A549 (cell line): ENCODE data around the gene EML4. TPM values are rescaled to one million over a fixed set of nuclear protein-coding genes. Genes with fewer than 3 reads are reported as not detected.

Experiments
- ATAC-seq, 2 experiments: fragments of 200-7000 bp in 1 of 2; fragments of >200 bp in 1 of 2; cut with Nextera tagmentation in 1 of 2; cut with Tn5 transposase in 1 of 2; 3 replicates each; pipeline versions ENCODE4 v1.8.0 to v1.9.1; 2018 to 2020; ENCODE audit warnings: mild to moderate bottlenecking in 1 of 2, moderate library complexity in 1 of 2
- CTCF ChIA-PET: fragments of 300-600 bp; sonication (Branson Sonifier 250); formaldehyde crosslinking; extraction: SDS; loops from one replicate; lab custom pipeline; 2021; ENCODE audit warnings: antibody characterized with exemption, inconsistent platforms; lab: Yijun Ruan, JAX
- POLR2A ChIA-PET: fragments of 350-600 bp; formaldehyde crosslinking; extraction: SDS; loops from one replicate; lab custom pipeline; 2021; ENCODE audit warnings: antibody characterized with exemption, inconsistent platforms; lab: Yijun Ruan, JAX
- DNase-seq, 2 experiments: peaks; one replicate each; pipeline versions ENCODE4 v3.0.0 to v3.0.0-alpha.2; 2011 to 2016; ENCODE audit warnings: low read depth in 1 of 2, low spot score in 1 of 2
- FAIRE-seq: peaks from 2 replicates; lab custom pipeline; 2011; peaks lifted over from hg19 to GRCh38; lab: Jason Lieb, UNC
- H3K27ac ChIP-seq, 2 experiments: fragments of >200 bp; sonication (Bioruptor Twin); formaldehyde crosslinking; 3 replicates each; pipeline ENCODE4 v1.5.1; 2016 to 2017
- H3K4me1 ChIP-seq: fragments of >200 bp; sonication (Bioruptor Twin); formaldehyde crosslinking; 3 replicates; pipeline ENCODE4 v1.6.1; 2016
- H3K4me2 ChIP-seq: fragments of >200 bp; sonication (Bioruptor Twin); formaldehyde crosslinking; 3 replicates; pipeline ENCODE4 v1.6.1; 2016
- H3K4me3 ChIP-seq: fragments of >200 bp; sonication (Bioruptor Twin); formaldehyde crosslinking; 3 replicates; pipeline ENCODE4 v1.5.1; 2016
- H3K9me3 ChIP-seq: fragments of >200 bp; sonication (Bioruptor Twin); formaldehyde crosslinking; 3 replicates; pipeline ENCODE4 v1.6.1; 2016
- BHLHE40 ChIP-seq: IDR thresholded peaks from 2 replicates; pipeline ENCODE4 v1.6.1; 2012; ENCODE audit warnings: low read depth, low read length, inconsistent platforms
- CBX8 ChIP-seq: fragments of 200-600 bp; sonication (generic); IDR thresholded peaks from 2 replicates; pipeline ENCODE4 v1.6.1; 2016
- EHMT2 ChIP-seq: fragments of 200-600 bp; sonication (generic); IDR thresholded peaks from 2 replicates; pipeline ENCODE4 v1.6.1; 2016; ENCODE audit warnings: antibody characterized with exemption, low read depth, mild to moderate bottlenecking, moderate library complexity
- EP300 ChIP-seq, 2 experiments: fragments of >200 bp; sonication (Bioruptor Twin); formaldehyde crosslinking; IDR thresholded peaks; 2 replicates in 1 of 2; 3 replicates in 1 of 2; pipeline ENCODE4 v1.6.1; 2016 to 2017
- FOSL2 ChIP-seq, 2 experiments: fragments of 450-650 bp in 1 of 2; fragments of >200 bp in 1 of 2; sonication (Bioruptor Twin) in 1 of 2; formaldehyde crosslinking; IDR thresholded peaks; 2 replicates each; pipeline versions ENCODE4 v1.5.0 to v1.6.1; 2016 to 2020; ENCODE audit warnings: mild to moderate bottlenecking in 1 of 2, moderate library complexity in 1 of 2
- GATA3 ChIP-seq: IDR thresholded peaks from 2 replicates; pipeline ENCODE4 v1.6.1; 2012; ENCODE audit warnings: borderline replicate concordance
- HEYL ChIP-seq: fragments of 250-450 bp; sonication (Bioruptor Pico); IDR thresholded peaks from 2 replicates; pipeline ENCODE4 v1.8.0; 2021; ENCODE audit warnings: mild to moderate bottlenecking, moderate library complexity
- KDM5A ChIP-seq: fragments of 200-600 bp; sonication (generic); IDR thresholded peaks from 2 replicates; pipeline ENCODE4 v1.6.1; 2016; ENCODE audit warnings: antibody characterized with exemption, mild to moderate bottlenecking
- MAFK ChIP-seq: fragments of 450-650 bp; IDR thresholded peaks from 2 replicates; pipeline ENCODE4 v1.6.1; 2014; ENCODE audit not compliant: partially characterized antibody
- NPAS2 ChIP-seq: fragments of 250-450 bp; sonication (Bioruptor Pico); IDR thresholded peaks from 2 replicates; pipeline ENCODE4 v1.8.0; 2022; ENCODE audit warnings: mild to moderate bottlenecking, moderate library complexity, borderline replicate concordance
- NR3C1 ChIP-seq: fragments of >200 bp; sonication (Bioruptor Twin); formaldehyde crosslinking; IDR thresholded peaks from 3 replicates; pipeline ENCODE4 v1.6.1; 2017
- PHF8 ChIP-seq: fragments of 200-600 bp; sonication (generic); IDR thresholded peaks from 2 replicates; pipeline ENCODE4 v1.6.1; 2016; ENCODE audit warnings: low read depth, mild to moderate bottlenecking, antibody characterized with exemption, moderate library complexity, borderline replicate concordance
- POLR2A ChIP-seq: IDR thresholded peaks from 2 replicates; pipeline ENCODE4 v1.6.1; 2012; ENCODE audit warnings: mild to moderate bottlenecking, low read length
- POLR2AphosphoS2 ChIP-seq: conservative IDR thresholded peaks from 2 replicates; pipeline ENCODE4 v1.6.1; 2012; ENCODE audit warnings: low read length, improper control_type of control experiment, inconsistent platforms
- RARB ChIP-seq: fragments of 250-450 bp; sonication (Bioruptor Pico); IDR thresholded peaks from 2 replicates; pipeline ENCODE4 v1.8.0; 2021; ENCODE audit warnings: mild to moderate bottlenecking, moderate library complexity
- RCOR1 ChIP-seq: fragments of 150-350 bp; IDR thresholded peaks from 2 replicates; pipeline ENCODE4 v1.6.1; 2014; ENCODE audit warnings: antibody characterized with exemption, low read length, low read depth
- RNF2 ChIP-seq: fragments of 200-600 bp; sonication (generic); IDR thresholded peaks from 2 replicates; pipeline ENCODE4 v1.6.1; 2016; ENCODE audit warnings: low read depth, mild to moderate bottlenecking, antibody characterized with exemption, moderate library complexity, borderline replicate concordance
- SMC3 ChIP-seq: fragments of >200 bp; sonication (Bioruptor Twin); formaldehyde crosslinking; IDR thresholded peaks from 3 replicates; pipeline ENCODE4 v1.6.1; 2018; ENCODE audit warnings: inconsistent platforms
- SREBF2 ChIP-seq: fragments of 450-650 bp; IDR thresholded peaks from 2 replicates; pipeline ENCODE4 v1.6.1; 2014; ENCODE audit warnings: mild to moderate bottlenecking, moderate library complexity
- TP53 ChIP-seq: fragments of 250-450 bp; sonication (Bioruptor Pico); IDR thresholded peaks from 2 replicates; pipeline ENCODE4 v1.5.0; 2021; ENCODE audit warnings: mild to moderate bottlenecking, moderate library complexity
- ZNF302 ChIP-seq: fragments of 250-450 bp; sonication (Bioruptor Pico); IDR thresholded peaks from 2 replicates; pipeline ENCODE4 v1.9.0; 2021; ENCODE audit warnings: inconsistent platforms, mild to moderate bottlenecking, moderate library complexity
- WGBS: methylation state at CpG from one replicate; pipeline ENCODE4 v1.1.6; 2017; ENCODE audit errors: missing lambda C conversion rate; 5-methylcytosine and 5-hydroxymethylcytosine counted together
- polyA plus RNA-seq, 4 experiments: library from polyadenylated mRNA; depleted of rRNA in 3 of 4; stranded (reverse); fragments of >200 nt; fragmentation: RNase III in 1 of 4; extraction: RNeasy Plus Mini Kit Qiagen cat#74134 plus additional on column Dnase treatment in 1 of 4; gene quantifications; 2 replicates in 3 of 4; 3 replicates in 1 of 4; pipeline ENCODE4 v1.2.3, GENCODE V29; 2011 to 2017
- TF ChIP-seq, protein P1 (sequence below): IDR thresholded peaks from 2 replicates; pipeline ENCODE4 v1.6.1; 2012
- TF ChIP-seq, protein P2 (sequence below): fragments of 150-350 bp; IDR thresholded peaks from 2 replicates; pipeline ENCODE4 v1.6.1; 2014; ENCODE audit warnings: low read depth, mild to moderate bottlenecking, low read length
- TF ChIP-seq, protein P3 (sequence below): IDR thresholded peaks from 2 replicates; pipeline ENCODE4 v1.6.1; 2012
- TF ChIP-seq, protein P4 (sequence below): fragments of >200 bp; sonication (Bioruptor Twin); formaldehyde crosslinking; IDR thresholded peaks from 3 replicates; pipeline ENCODE4 v1.5.1; 2016
- TF ChIP-seq, protein P5 (sequence below): IDR thresholded peaks from 2 replicates; pipeline ENCODE4 v1.6.1; 2012; ENCODE audit warnings: low read depth, borderline replicate concordance

The EML4 gene
- polyA plus RNA-seq, 2 of the 4 experiments (the other 2 are of a cell fraction), result 34.6 to 130 TPM

DNA sequence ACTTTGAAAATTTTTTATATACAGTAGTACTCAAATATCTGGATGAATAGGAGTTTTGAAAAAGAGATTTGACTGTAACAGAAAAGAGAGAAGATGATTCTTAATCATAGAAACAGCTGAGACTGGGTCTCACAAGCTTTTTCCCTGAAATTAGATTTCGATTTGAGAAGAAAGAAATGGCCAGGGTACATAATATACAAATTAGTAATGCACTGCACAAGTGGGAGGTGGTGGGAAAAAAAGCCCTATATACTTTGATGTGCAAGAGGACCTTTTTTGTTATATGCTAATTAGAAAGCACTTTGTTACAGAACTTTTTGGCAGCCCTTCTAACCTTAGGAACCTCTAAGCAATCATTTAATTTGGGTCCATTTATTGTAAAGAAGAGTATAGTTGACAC, 62.9 kb downstream of the EML4 start (continued):
- no peak for TF ChIP-seq FOSL2 (IDR thresholded peaks at IDR 0.05)
- no peak for TF ChIP-seq FOSL2 (CRISPR knock-in tag; IDR thresholded peaks at IDR 0.05)
- TF ChIP-seq, protein P1, sequence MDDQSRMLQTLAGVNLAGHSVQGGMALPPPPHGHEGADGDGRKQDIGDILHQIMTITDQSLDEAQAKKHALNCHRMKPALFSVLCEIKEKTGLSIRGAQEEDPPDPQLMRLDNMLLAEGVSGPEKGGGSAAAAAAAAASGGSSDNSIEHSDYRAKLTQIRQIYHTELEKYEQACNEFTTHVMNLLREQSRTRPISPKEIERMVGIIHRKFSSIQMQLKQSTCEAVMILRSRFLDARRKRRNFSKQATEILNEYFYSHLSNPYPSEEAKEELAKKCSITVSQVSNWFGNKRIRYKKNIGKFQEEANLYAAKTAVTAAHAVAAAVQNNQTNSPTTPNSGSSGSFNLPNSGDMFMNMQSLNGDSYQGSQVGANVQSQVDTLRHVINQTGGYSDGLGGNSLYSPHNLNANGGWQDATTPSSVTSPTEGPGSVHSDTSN, result no peak
- TF ChIP-seq GATA3, result no peak

DNA sequence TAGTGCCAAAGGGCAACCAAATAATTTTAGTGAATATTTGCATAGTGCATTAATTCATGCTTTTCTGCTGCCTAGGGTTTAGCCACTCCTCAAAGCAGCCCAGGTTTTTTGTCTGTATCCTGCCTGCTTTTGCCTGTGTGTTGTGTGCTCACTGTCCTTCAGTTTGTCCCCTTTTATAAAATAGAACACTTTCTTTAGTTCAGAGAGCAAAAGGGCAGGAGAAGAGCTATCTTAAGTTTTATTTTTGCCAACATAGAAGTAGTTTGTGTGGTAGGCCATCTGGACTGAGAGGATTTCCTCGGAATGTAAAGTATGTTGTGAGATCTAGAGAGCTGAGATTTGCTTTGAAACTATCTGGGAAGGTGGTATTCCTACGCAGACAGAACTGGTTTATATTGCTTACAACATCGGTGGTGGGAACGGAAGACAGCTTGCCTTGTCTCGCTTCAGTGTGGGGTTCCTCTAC, 64.9 kb downstream of the EML4 start:
- CTCF ChIA-PET, result interaction anchor here (0.6 to 15.7 kb wide), 6 partner anchors 8 to 1373 kb away, joined by 3 to 133 read pairs (median 3); no protein-coding TSS in a partner anchor

DNA sequence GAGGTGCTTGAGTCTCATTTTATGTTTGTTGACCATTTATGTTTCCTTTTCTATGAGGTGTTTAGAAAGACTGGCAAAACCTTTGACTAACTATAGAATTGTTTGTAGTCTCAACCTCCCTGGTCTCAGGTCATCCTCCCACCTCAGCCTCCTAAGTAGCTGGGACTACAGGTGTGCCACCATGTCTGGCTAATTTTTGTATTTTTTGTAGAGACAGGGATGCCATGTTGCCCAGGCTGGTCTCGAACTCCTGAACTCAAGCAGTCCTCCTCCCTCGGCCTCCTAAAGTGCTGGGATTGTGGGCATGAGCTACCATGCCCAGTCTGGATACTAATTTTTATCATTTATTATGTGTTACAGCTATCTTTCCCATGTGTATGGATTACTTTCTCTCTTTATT, 67.8 kb downstream of the EML4 start:
- no peak overlapping the region for H3K4me2 ChIP-seq
- H3K27ac ChIP-seq, result no peak overlapping the region
- TF ChIP-seq BHLHE40, result no peak
- TF ChIP-seq, protein P2, sequence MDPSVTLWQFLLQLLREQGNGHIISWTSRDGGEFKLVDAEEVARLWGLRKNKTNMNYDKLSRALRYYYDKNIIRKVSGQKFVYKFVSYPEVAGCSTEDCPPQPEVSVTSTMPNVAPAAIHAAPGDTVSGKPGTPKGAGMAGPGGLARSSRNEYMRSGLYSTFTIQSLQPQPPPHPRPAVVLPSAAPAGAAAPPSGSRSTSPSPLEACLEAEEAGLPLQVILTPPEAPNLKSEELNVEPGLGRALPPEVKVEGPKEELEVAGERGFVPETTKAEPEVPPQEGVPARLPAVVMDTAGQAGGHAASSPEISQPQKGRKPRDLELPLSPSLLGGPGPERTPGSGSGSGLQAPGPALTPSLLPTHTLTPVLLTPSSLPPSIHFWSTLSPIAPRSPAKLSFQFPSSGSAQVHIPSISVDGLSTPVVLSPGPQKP, result no peak
- TF ChIP-seq, protein P3, sequence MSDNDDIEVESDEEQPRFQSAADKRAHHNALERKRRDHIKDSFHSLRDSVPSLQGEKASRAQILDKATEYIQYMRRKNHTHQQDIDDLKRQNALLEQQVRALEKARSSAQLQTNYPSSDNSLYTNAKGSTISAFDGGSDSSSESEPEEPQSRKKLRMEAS, result no peak
- no peak for TF ChIP-seq FOSL2 (IDR thresholded peaks at IDR 0.05)
- no peak for TF ChIP-seq FOSL2 (CRISPR knock-in tag; IDR thresholded peaks at IDR 0.05)
- no peak for TF ChIP-seq TP53 (CRISPR knock-in tag)
- TF ChIP-seq ZNF302, result no peak
- no peak for TF ChIP-seq PHF8
- no peak for TF ChIP-seq GATA3
- no peak for TF ChIP-seq KDM5A
- no peak for TF ChIP-seq SMC3
- TF ChIP-seq SREBF2, result no peak
- TF ChIP-seq HEYL (CRISPR knock-in tag), result no peak
- no peak for TF ChIP-seq RNF2
- TF ChIP-seq NPAS2 (CRISPR knock-in tag), result no peak
- TF ChIP-seq RCOR1, result no peak
- TF ChIP-seq CBX8, result no peak
- H3K4me3 ChIP-seq, result no peak overlapping the region
- WGBS, result 97% methylated on average over 2 of the region's 2 CpGs
- no peak for FAIRE-seq
- H3K9me3 ChIP-seq, result no peaks in the 10 kb centered on the region
- POLR2A ChIA-PET, result no interaction called here
- DNase-seq, result no peak
- no peak for ATAC-seq
- H3K4me1 ChIP-seq, result peaks cover 29% of the 10 kb centered on the region
- CTCF ChIA-PET, result interaction anchor here (15.7 kb wide), 1 partner anchor 141 kb away, joined by 133 read pairs; no protein-coding TSS in a partner anchor

More for the DNA sequence above, 64.9 kb downstream of the EML4 start:
- 88% methylated on average over 5 of the region's 5 CpGs for WGBS
- peaks cover 16% of the 10 kb centered on the region; the same call in 2 of the 3 replicates for H3K4me1 ChIP-seq
- FAIRE-seq (no peak), ATAC-seq (no peak), DNase-seq (no peak)
- H3K9me3 ChIP-seq, result no peaks in the 10 kb centered on the region
- peak overlapping the region in 1 of 2 experiments; percentile 22; a peak in 1 of 6 replicates for H3K27ac ChIP-seq
- H3K4me3 ChIP-seq, result no peak overlapping the region
- POLR2A ChIA-PET, result no interaction called here
- no peak overlapping the region for H3K4me2 ChIP-seq
- TF ChIP-seq EP300 (IDR thresholded peaks at IDR 0.05) (no peak), POLR2AphosphoS2 (no peak), MAFK (no peak), RCOR1 (no peak), EHMT2 (no peak), NR3C1 (no peak), RARB (CRISPR knock-in tag) (no peak), POLR2A (no peak)
- TF ChIP-seq, protein P4, sequence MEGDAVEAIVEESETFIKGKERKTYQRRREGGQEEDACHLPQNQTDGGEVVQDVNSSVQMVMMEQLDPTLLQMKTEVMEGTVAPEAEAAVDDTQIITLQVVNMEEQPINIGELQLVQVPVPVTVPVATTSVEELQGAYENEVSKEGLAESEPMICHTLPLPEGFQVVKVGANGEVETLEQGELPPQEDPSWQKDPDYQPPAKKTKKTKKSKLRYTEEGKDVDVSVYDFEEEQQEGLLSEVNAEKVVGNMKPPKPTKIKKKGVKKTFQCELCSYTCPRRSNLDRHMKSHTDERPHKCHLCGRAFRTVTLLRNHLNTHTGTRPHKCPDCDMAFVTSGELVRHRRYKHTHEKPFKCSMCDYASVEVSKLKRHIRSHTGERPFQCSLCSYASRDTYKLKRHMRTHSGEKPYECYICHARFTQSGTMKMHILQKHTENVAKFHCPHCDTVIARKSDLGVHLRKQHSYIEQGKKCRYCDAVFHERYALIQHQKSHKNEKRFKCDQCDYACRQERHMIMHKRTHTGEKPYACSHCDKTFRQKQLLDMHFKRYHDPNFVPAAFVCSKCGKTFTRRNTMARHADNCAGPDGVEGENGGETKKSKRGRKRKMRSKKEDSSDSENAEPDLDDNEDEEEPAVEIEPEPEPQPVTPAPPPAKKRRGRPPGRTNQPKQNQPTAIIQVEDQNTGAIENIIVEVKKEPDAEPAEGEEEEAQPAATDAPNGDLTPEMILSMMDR, result no peak
- TF ChIP-seq, protein P5, sequence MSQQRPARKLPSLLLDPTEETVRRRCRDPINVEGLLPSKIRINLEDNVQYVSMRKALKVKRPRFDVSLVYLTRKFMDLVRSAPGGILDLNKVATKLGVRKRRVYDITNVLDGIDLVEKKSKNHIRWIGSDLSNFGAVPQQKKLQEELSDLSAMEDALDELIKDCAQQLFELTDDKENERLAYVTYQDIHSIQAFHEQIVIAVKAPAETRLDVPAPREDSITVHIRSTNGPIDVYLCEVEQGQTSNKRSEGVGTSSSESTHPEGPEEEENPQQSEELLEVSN, result no peak
- TF ChIP-seq, protein P1, result no peak
- TF ChIP-seq, protein P3, result no peak
- TF ChIP-seq, all 56 proteins: peak for 0
